ENCODE data around the gene TRAP1.
"Not testable (repeated sequence)": the region's sequence is repeated elsewhere in the genome, so short reads cannot be mapped to it uniquely, and the experiment has no call there.

TRAP1 gene

DNA sequence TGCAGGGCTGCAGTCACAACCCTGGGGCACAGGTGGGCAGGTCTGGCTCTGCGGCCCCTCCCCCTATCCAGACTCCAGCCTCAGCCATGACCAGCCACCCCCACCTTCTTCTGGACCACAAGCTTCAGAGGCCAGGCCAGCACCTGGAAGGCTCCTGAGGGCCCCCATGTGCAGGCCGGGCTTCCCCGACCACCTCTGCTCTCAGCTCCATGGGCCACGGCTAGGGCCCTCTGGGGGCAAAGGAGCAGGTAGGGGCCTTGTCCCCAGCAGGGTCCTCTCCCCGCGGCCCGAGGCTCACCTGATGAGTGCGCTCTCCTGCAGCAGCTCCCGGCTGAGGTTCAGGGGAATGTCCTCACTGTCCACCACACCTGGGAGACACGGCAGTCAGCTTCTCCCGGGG lies 45.9 kb downstream of the TRAP1 start:
- no peak for DNase-seq

DNA sequence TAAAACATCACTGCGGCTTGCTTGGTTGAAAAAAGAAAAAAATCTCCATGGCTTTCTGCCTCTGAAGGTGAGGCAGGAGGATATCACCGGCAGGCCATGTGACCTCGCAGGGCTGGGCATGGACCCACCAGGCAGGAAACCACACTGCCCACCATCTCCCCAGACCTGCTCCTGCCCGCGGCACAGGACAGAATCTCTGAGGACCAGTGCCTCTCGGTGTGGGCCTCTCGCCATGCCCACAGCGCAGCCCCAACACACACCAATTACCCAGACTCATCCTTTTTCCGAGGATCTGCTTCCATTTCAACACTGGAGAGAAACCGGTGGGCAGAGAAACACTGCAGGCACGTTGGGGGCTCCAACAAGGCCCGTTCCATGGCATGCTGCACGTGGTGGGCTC lies 46.6 kb downstream of the TRAP1 start:
- DNase-seq: no peak

DNA sequence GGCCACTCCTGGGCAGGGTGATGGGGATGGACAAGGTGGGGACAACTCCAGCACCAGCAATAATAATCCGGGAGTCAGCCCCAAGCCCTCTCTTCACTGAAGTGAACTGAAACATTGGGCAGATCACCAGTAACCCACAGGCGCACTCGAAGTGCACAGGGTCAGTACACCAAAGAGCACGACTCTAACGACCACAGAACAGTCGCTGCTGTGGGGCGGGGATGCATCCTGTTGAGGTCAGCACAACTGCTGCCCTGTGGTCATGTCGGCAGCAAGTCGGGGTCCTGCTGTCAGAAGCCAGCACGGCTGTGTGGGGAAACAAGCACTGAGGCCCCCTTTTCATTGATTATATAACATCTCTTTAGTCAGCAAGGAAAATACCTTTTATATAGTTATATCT lies 48.2 kb downstream of the TRAP1 start:
- DNase-seq: no peak

DNA sequence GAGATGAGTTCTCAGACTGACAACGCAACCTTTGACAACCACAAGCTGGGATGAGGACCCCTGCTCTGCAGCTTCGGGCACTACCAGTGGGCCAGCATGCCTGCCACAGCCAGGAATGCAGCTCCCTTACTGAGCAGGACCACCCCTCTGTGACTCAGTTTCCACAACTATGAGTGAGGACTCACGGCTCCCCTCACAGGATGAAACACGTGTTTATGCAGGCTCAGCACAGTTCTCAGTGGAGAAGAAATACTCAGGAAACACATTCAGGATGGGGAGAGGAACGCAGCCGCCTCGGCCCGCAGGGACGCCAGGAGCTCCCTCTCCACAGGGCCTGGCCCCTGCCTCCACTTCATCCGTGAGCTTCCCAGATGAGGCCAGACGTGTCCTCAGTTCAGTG lies 48.7 kb downstream of the TRAP1 start:
- DNase-seq: no peak

DNA sequence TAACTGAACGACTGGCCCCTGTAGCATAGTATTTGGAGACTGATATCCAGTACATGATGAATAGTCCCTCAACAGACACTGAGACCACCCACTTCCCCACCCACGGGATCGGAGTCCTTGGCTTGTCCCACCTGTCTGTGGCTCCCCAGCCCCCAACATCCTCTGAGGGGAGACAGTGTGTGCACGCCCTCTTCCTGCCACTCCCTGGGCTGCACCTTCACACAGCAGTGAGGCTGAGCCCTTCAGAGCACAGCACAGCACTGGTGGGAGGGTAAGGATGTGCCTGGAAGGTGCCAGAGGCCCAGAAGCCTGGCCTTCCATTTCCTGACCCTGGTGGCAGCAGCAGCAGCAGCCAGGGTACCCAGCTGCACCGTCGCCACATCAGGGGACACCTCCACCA lies 51.8 kb downstream of the TRAP1 start:
- peak; percentile 62 for DNase-seq

DNA sequence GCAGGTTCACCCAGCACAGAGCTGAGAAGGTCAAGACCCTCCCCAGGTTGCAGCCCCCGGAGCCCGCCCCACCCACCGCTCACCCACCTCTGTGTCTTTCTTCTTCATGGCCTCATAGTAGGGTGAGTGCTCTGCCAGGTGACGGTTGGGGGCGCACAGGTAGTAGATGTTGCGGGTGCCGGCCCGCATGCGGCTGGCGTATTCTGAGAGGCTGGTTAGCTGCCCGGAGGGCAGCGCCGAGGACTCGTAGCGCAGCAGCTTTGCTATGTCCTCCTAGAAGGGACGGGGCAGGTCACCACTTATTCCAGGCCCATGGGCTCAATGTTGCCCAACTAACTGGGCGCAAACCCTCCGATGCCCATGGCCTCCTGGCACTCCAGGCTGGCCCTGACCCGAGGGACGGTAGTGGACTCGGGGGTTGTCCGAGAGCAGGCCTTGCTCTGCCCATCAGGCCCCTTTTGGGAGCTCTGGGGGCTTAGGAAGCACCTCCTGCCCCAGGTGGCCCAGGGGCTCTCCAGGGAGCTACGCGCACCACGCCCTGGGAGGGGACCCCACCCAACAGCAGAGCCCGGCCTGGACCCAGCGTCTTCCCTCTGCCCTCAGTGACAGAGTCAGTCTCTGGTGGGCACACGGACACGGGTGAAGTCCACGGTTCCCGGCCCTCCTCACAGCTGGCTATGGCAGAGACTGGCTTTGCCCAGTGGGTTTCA lies 53.0 kb downstream of the TRAP1 start:
- no peak for DNase-seq

DNA sequence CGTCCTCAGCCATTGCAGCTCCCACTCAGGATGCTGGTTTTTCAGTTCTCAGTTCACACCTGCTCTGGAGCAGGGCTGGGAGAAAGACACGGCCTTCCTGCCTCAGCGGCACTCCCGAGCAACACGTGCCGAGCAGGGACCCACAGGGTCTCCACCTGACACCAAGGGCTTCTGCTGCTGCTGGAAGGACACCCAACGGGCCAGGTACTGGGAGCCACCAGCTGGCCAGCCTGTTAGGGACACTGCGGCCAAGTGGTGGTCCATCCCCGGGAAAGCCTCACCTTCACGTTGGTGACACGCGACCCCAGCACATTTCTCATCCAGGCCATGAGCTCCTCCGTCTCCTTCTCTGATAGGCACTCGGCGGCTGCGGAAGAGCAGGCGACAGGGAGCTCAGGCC lies 54.7 kb downstream of the TRAP1 start:
- DNase-seq: no peak

DNA sequence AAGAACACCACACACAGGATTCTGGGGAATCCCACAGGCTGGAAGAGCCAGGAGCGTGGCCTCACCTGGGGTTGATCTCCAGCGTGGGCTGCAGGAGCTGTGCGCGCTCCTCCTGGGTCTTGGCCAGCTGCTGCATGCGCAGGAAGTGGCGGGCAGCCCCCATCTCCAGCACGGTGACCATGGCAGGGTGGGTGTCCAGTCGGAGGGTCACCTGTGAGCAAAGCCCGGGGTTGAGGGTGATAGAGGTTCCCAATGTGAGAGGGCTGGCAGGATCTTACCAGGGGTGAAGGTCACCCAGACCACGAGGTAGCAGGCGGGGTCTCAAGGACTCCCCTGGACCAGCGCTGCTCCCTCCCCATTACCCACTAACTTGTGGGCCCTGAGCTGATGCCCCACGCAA lies 55.4 kb downstream of the TRAP1 start:
- DNase-seq: no peak

DNA sequence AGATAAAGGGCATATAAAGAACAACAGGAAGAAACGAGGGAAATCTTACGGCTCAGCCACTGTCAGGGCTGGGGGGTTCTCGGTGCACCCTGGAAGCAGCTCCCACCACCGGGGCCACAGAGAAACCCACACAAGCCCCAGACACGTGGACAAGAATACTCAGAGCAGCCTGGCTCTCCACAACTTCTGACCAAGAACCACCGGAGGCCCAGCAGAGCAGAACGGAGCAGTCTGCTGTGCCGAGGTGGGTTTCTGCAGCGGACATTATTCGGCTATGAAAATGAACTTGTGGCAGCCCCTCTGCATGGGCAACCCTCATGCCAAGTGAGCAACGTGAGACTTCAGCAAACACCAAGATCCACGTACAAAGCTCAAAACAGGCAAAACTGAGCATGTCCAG lies 56.0 kb downstream of the TRAP1 start:
- DNase-seq: no peak

DNA sequence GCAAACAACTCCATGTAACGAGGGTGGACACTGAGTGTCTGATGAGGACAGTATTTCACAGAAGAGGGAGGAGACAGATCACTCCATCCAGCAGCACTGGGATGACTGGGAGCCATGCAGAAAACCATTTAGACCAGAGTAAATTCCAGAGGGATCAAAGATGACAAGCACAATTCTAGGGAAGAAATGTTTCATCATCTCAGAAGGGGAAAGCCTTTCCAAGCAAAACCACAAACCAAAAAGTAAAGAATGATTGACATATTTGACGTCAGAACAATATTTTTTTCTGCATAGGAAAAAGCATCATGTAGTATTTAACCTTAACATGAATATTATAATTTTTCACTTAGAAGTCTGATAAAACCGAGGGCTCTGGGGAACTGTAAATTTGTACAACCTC lies 58.1 kb downstream of the TRAP1 start:
- no peak for DNase-seq

DNA sequence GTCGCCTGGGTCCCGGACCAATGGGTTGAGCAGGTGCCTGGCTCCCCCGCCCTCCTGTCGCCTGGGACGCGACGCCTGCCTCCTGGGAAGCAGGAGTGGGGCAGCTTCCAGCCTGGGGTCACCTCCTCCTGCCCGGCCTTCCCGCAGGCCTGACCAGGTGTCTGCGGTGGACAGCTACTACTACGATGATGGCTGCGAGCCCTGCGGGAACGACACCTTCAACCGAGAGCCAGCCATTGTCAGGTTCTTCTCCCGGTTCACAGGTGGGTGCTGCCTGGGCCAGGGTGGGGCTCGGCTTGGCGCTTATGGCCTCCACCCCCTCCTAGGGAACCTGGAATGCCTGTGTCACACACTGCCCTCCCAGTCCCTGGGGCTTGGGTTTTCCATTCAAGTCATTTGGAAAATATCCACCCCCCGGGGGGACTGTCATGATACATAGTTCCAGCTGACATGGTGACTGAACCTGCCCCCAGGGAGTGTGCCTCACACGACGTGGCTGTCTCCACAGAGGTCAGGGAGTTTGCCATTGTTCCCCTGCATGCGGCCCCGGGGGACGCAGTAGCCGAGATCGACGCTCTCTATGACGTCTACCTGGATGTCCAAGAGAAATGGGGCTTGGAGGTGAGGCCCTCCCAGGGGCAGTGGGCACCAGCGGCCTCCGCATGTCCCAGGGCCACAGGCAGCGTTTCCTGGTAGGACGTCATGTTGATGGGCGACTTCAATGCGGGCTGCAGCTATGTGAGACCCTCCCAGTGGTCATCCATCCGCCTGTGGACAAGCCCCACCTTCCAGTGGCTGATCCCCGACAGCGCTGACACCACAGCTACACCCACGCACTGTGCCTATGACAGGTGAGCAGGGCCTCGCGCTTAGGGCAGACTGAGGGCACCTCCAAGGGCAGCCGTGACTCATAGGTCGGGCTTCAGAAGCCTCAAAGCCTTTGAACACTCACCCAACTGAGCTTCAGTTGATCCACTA lies 60.5 kb downstream of the TRAP1 start:
- DNase-seq: peak; percentile 31

DNA sequence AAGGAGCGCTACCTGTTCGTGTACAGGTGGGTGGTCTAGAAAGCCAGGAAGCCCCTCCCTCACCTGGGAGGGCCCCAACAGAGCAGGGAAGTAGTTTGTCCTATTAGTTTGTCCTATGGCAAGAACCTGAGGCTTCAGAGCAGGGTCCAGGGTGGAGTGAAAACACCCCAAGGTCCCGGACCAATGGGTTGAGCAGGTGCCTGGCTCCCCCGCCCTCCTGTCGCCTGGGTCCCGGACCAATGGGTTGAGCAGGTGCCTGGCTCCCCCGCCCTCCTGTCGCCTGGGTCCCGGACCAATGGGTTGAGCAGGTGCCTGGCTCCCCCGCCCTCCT lies 61.2 kb downstream of the TRAP1 start:
- not testable (repeated sequence) for DNase-seq

DNA sequence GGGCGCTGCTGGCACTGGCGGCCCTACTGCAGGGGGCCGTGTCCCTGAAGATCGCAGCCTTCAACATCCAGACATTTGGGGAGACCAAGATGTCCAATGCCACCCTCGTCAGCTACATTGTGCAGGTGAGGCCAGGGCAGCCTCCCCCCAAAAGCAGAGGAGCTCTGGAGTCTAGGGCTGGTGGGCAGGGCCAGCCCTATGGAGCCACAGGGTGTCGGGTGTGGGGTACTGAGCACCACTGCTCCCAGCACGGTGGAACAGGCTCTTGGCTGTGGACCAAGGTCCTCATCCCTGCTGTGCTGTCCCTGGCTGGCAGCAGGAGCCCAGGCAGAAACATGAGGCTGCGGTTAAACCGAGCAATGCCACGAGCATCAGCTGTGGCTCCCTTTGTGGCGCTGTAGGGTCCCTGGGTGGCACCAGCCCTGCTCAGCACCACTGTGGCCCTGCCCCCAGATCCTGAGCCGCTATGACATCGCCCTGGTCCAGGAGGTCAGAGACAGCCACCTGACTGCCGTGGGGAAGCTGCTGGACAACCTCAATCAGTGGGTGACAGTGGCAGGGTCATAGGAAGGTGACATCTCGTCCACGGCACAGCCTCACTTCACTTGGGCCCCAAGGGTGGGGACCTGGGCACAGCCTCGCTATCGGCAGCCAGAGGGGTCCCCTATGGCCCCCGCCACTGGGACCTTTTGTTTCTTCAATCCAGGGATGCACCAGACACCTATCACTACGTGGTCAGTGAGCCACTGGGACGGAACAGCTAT lies 61.7 kb downstream of the TRAP1 start:
- DNase-seq: no peak

DNA sequence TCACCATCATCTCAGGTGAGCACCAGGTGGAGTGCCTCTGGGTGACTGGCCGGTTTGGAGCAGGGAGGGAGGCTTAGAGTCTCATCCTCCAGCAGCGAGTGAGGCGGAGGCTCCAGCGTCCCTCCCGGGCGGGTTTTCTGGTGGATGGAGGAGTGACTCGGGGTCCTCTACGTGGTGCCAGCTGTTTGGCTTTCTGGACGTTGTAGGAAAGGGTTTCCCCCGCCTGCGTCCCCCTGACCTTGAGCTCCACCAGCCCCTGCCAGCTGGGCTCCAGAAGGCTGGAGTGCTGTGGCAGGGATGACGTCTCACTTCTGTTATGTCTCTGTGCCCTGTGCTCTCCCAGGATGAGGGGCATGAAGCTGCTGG lies 62.3 kb downstream of the TRAP1 start:
- DNase-seq: no peak

DNA sequence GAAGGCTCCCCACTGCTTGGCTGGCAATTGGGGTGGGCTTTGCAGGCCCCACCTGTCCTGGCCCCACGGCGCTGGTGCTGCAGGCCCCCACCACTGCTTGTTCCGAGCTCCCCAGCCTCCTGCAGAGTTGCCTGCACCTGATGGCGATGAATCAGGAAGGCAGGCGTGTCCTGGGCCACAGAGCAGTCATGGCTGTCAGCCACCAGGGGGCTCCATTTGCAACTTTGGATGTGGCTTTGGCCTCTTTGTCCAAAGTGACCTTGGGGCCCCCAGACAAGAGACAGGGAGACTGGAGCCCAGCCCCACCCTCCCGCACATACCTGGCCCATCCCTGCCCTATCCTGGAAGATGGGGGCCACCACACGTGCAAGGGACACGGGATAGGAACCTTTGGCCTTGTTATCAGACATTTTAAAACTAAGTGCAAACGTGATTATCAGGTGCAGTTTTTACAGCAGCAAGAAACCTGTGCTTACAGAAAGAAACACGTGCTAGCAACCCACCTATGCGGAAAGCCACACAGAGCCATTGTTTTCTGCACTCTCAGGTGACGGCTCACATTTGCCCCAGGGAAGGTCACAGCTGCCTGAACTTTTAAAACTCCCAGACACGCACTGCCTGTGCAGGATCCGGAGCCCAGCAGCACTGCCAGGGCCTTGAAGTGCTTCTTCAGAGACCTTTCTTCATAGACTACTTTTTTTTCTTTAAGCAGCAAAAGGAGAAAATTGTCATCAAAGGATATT lies 62.9 kb downstream of the TRAP1 start, which contains the start of gene DNASE1:
Gene DNASE1, plus strand, starts transcription at position 443 of the 743 bp plus-strand sequence. CDS start 683 bp downstream, outside the sequence.
- peak; percentile 70 for DNase-seq

DNA sequence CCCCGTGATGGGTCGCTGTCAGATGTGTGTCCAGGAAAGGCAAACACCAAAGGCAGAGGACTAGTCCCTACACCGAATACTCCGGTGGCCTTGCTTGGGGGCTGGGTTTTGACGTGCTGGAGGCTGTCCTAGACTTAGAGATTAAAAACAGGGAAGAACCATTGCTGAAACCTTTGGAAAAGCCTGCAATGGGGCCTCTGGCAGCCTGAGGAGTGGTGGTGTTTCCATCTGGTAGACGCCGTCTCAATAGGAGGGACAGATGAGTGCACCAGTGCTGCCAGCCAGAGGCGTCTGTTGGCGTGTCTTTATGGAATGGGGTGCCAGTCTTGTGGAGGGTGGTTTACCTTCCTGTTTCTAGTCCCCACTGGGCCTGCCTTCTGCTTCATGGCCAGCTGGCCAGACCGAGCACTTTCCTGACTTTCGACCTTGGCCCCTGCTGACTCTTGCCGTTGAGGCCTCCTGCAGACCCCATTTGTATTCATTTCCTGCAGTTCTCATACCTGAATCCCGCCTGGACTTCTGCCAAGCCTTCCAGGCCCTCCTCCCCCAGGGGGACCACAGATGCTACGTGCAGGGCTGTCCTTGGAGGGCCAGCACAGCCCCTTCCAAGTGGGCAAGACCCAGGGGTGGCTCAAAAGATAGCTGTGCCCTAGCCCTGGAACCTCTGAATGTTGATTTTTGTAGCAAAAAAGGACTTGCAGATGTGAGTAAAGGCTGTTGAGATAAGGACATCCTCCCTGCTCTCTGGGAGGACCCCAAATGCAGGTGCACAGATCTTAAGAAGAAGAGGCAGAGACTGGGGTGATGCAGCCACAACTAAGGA lies 64.7 kb downstream of the TRAP1 start:
- no peak for DNase-seq

DNA sequence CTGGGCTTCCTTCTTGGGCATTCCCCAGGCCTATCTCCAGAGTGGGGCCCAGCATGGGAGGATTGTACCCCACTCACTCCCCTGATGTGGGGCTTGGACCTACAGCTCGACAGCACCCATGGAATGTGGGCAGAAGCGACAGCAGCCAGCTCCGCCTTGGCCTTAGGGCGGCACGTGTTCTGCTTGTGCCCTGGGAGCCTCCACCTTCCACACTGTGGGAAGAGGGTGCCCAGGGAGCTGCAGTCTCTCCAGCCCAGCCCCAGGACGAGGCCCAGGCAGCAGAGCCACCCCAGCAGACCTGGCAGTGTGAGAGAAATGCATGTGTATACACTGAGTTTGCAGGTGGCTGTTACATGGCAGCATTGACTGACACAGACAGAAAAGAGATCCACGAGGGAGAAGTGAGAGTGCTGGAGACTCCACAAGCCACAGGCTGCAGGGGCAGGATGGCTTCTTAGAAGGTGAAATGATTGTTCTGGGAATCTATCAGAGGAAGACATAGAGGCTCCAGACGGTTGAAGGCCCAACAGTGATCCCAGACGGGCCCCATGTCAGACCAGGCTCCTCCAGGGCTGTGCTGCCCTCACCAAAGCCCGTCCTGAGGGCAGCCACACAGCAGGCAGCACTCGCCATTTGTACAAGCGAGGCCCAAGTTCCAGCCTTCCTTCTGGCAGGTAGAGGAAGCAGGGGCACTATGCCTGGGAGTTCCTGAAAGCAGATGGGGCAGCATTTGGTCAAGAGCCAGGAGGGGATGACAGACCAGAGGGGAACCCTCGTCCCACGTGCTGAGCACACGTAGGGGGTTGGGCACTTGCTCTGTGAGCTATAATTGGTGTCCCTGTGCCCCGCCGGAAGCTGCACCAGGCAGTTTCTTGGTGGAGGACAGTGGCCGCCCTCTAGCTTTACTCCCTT lies 65.6 kb downstream of the TRAP1 start:
- DNase-seq: no peak

DNA sequence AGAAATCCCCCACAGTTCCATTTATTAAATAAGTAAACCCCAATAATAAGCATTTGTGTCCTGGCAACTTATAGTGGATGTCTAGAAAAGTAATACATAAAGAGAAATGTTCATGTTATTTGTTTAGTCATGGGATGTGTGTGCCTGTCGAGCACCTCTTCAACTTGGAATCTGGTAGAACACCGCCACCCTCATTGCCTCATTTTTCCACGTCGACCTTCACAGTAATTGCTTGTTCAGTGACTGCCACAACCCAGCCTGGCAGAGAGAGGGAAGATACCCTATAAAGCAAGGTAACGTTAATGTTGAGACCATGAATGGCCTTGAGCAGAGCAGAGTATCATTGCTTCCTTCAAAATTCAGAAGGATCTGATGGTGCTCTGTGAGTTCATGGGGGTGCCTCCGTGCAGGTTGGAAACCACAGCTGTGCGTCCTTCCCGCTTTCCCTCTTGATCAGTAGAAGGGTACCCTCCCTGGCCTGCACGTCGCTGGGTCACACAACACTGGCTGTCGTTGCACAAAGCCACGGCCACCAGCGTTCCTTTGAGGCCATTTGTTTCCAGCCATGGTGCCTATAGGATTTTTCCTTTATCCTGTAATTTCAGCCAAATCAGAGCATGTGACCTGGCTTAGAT lies 66.6 kb downstream of the TRAP1 start:
- no peak for DNase-seq

DNA sequence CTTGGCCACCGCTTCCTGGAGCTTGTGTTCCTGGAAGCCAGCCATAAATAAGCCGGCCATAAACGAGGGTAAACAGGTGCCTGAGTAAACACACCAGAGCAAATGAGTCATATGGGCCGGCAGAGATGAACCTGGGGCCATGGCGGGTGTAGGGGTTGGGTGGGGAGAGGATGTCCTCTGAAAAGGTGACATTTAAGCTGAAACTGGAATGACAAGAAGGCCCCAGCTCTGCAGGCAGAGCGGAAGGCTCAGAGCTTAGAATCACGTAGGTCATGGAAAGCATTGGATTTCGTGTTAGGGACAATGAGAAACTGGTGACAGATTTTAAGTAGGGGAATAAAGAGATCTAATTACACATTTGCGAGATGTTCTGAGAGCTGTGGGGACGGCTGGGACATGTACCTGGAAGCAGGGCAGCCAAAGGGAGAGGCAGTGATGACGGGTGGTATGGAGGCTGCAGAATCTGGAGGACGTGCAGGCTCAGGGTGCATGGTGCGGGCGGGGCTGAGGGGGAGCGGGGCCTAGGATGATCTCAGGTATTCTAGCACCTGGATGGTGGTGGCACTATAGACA lies 70.9 kb downstream of the TRAP1 start:
- DNase-seq: no peak
